HEK293 (cell line): ENCODE measurements around the gene CCR5AS.

Experiments
- TCF7L2 ChIP-seq: IDR thresholded peaks from 2 replicates; pipeline ENCODE4 v1.6.1; 2011; ENCODE audit warnings: low read depth, mild to moderate bottlenecking, inconsistent platforms, low read length, moderate library complexity, borderline replicate concordance
- ZNF324 ChIP-seq: fragments of 450-650 bp; formaldehyde crosslinking; IDR thresholded peaks from 2 replicates; pipeline ENCODE4 v1.5.1; 2016; ENCODE audit warnings: missing biosample characterization, missing genetic modification characterization
- ZNF548 ChIP-seq: fragments of 450-650 bp; formaldehyde crosslinking; IDR thresholded peaks from 2 replicates; pipeline ENCODE4 v1.5.1; 2016; ENCODE audit warnings: missing biosample characterization, missing genetic modification characterization
- TF ChIP-seq, protein P1 (sequence below): fragments of 450-650 bp; formaldehyde crosslinking; IDR thresholded peaks from 2 replicates; pipeline ENCODE4 v1.5.1; 2016; ENCODE audit warnings: missing biosample characterization, missing genetic modification characterization, borderline replicate concordance
- TF ChIP-seq, protein P2 (sequence below): fragments of 450-650 bp; formaldehyde crosslinking; IDR thresholded peaks from 2 replicates; pipeline ENCODE4 v1.5.1; 2016; ENCODE audit warnings: missing biosample characterization, missing genetic modification characterization
- TF ChIP-seq, protein P3 (sequence below): fragments of 450-650 bp; formaldehyde crosslinking; IDR thresholded peaks from 2 replicates; pipeline ENCODE4 v1.5.1; 2016; ENCODE audit warnings: missing biosample characterization, missing genetic modification characterization

DNA sequence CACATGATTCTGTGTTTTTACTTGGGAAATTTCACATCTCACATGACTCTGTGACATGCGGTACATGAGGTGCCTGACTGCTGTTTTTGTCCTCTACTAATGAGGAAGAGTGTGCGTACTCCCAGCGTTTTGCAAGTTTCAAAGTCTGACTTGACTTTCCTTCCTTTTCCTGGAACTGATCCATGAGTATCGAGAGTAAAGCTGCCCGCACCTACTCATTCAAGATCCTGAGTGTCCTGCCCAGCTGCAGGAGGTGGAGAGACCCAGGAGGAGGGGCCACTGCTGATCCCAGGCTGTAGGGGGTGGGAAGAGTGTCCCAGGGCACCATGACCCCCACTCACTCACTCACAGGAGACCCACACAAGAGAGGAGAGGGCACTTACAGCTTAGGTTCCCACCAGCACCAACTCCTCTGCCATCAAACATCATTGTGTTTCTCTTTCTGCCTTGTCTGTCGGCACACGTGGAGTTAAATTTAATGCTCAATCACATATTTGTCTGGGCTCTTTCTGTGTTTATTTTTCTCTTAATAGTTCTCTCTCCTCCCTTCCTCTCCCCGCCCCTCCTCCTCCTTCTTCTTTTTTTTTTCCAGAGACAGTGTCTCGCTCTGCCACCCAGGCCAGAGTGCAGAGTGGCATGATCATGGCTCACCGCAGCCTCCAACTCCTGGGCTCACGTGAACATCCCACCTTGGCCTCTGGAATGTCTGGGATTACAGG, 1.4 kb downstream of the CCR5AS start:
- TF ChIP-seq, protein P1, sequence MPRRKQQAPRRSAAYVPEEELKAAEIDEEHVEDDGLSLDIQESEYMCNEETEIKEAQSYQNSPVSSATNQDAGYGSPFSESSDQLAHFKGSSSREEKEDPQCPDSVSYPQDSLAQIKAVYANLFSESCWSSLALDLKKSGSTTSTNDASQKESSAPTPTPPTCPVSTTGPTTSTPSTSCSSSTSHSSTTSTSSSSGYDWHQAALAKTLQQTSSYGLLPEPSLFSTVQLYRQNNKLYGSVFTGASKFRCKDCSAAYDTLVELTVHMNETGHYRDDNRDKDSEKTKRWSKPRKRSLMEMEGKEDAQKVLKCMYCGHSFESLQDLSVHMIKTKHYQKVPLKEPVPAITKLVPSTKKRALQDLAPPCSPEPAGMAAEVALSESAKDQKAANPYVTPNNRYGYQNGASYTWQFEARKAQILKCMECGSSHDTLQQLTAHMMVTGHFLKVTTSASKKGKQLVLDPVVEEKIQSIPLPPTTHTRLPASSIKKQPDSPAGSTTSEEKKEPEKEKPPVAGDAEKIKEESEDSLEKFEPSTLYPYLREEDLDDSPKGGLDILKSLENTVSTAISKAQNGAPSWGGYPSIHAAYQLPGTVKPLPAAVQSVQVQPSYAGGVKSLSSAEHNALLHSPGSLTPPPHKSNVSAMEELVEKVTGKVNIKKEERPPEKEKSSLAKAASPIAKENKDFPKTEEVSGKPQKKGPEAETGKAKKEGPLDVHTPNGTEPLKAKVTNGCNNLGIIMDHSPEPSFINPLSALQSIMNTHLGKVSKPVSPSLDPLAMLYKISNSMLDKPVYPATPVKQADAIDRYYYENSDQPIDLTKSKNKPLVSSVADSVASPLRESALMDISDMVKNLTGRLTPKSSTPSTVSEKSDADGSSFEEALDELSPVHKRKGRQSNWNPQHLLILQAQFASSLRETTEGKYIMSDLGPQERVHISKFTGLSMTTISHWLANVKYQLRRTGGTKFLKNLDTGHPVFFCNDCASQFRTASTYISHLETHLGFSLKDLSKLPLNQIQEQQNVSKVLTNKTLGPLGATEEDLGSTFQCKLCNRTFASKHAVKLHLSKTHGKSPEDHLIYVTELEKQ (tag by site-specific recombination) = no peak
- TF ChIP-seq ZNF324 (tag by site-specific recombination) = no peak
- TF ChIP-seq, protein P2, sequence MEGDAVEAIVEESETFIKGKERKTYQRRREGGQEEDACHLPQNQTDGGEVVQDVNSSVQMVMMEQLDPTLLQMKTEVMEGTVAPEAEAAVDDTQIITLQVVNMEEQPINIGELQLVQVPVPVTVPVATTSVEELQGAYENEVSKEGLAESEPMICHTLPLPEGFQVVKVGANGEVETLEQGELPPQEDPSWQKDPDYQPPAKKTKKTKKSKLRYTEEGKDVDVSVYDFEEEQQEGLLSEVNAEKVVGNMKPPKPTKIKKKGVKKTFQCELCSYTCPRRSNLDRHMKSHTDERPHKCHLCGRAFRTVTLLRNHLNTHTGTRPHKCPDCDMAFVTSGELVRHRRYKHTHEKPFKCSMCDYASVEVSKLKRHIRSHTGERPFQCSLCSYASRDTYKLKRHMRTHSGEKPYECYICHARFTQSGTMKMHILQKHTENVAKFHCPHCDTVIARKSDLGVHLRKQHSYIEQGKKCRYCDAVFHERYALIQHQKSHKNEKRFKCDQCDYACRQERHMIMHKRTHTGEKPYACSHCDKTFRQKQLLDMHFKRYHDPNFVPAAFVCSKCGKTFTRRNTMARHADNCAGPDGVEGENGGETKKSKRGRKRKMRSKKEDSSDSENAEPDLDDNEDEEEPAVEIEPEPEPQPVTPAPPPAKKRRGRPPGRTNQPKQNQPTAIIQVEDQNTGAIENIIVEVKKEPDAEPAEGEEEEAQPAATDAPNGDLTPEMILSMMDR (tag by site-specific recombination) = no peak
- TF ChIP-seq TCF7L2 = no peak
- TF ChIP-seq, protein P3, sequence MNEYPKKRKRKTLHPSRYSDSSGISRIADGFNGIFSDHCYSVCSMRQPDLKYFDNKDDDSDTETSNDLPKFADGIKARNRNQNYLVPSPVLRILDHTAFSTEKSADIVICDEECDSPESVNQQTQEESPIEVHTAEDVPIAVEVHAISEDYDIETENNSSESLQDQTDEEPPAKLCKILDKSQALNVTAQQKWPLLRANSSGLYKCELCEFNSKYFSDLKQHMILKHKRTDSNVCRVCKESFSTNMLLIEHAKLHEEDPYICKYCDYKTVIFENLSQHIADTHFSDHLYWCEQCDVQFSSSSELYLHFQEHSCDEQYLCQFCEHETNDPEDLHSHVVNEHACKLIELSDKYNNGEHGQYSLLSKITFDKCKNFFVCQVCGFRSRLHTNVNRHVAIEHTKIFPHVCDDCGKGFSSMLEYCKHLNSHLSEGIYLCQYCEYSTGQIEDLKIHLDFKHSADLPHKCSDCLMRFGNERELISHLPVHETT (tag by site-specific recombination) = no peak
- TF ChIP-seq ZNF548 (tag by site-specific recombination) = no peak
